Peyer's patch (tissue), 4 donors: ENCODE data around the gene KIN. TPM values are rescaled to one million over a fixed set of nuclear protein-coding genes. Genes with fewer than 3 reads are reported as not detected.

Experiments used
- DNase-seq, 3 donors: peaks; one replicate each; pipeline ENCODE4 v3.0.0-alpha.2; 2017 to 2019
- H3K27ac ChIP-seq, 4 donors: fragments of 200-600 bp; sonication (generic); one replicate each; pipeline ENCODE4 v1.5.1; 2016 to 2019
- H3K27me3 ChIP-seq, 2 donors: fragments of 200-600 bp; sonication (generic); one replicate each; pipeline ENCODE4 v1.5.1; 2019
- H3K36me3 ChIP-seq, 3 donors: fragments of 200-600 bp; sonication (generic); one replicate each; pipeline ENCODE4 v1.5.1; 2016 to 2019
- H3K4me1 ChIP-seq, 4 donors: fragments of 200-600 bp; sonication (generic); one replicate each; pipeline ENCODE4 v1.5.1; 2016 to 2019
- H3K4me3 ChIP-seq, 4 donors: fragments of 200-600 bp; sonication (generic); 1 replicate in 3 of 4; 2 replicates in 1 of 4; pipeline ENCODE4 v1.5.1; 2016 to 2019; ENCODE audit warnings: mild to moderate bottlenecking in 1 of 4
- H3K9me3 ChIP-seq, 4 donors: fragments of 200-600 bp; sonication (generic); one replicate each; pipeline ENCODE4 v1.5.1; 2016 to 2019; ENCODE audit warnings: mild to moderate bottlenecking in 1 of 4
- POLR2A ChIP-seq, 2 donors: fragments of 450-650 bp; IDR thresholded peaks; one replicate each; pipeline ENCODE4 v1.5.1; 2017; ENCODE audit warnings: antibody characterized with exemption in 2 of 2, mild to moderate bottlenecking in 2 of 2, moderate library complexity in 2 of 2
- total RNA-seq, 4 donors: library from RNA; depleted of rRNA; stranded (reverse); fragments of >200 nt; gene quantifications; one replicate each; pipeline ENCODE4 v1.1.0, GENCODE V29; 2016
- TF ChIP-seq, protein P1 (sequence below), 6 experiments: fragments of 450-650 bp in 4 of 6; fragments of 200-600 bp in 2 of 6; sonication (generic) in 1 of 6; IDR thresholded peaks; one replicate each; pipeline ENCODE4 v1.5.1; 2017 to 2019; ENCODE audit warnings: antibody characterized with exemption in 6 of 6, mild to moderate bottlenecking in 3 of 6, moderate library complexity in 1 of 6

Gene KIN
- total RNA-seq, 4 donors from 2014 or later: 8.9 to 25.6 (median 11.8) TPM

DNA sequence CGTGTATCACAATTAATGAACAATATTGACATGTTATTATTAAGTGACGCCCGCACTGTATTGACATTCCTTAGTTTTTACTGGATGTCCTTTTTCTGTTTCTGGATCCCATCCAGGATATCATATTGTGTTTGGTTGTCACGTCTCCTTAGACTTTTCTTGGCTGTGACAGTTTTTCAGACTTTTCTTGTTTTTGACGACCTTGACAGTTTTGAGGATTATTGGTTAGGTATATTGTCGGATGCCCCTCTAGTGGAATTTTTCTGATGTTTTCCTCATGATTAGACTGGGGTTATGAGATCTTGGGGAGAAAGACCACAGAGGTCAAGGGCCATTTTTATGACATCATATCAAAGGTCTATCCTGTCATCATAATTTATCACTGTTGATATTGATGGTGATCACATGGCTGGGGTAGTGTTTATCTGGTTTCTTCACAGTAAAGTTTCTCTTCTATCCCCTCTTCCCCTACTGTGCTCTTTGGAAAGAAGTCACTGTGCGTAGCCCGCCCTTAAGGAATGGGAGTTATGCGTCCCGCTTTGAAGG, 41.6 kb upstream of the KIN start:
- H3K9me3 ChIP-seq: no peaks in the 10 kb centered on the region
- DNase-seq: no peak
- no peak overlapping the region for H3K27ac ChIP-seq
- H3K4me3 ChIP-seq: no peak overlapping the region
- H3K4me1 ChIP-seq: no peaks in the 10 kb centered on the region
- H3K36me3 ChIP-seq: peaks cover 0 to 17% (median 0%) of the 10 kb centered on the region in 3 donors
- no peaks in the 10 kb centered on the region for H3K27me3 ChIP-seq
- TF ChIP-seq, protein P1, sequence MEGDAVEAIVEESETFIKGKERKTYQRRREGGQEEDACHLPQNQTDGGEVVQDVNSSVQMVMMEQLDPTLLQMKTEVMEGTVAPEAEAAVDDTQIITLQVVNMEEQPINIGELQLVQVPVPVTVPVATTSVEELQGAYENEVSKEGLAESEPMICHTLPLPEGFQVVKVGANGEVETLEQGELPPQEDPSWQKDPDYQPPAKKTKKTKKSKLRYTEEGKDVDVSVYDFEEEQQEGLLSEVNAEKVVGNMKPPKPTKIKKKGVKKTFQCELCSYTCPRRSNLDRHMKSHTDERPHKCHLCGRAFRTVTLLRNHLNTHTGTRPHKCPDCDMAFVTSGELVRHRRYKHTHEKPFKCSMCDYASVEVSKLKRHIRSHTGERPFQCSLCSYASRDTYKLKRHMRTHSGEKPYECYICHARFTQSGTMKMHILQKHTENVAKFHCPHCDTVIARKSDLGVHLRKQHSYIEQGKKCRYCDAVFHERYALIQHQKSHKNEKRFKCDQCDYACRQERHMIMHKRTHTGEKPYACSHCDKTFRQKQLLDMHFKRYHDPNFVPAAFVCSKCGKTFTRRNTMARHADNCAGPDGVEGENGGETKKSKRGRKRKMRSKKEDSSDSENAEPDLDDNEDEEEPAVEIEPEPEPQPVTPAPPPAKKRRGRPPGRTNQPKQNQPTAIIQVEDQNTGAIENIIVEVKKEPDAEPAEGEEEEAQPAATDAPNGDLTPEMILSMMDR (IDR thresholded peaks at IDR 0.05): no peak
- no peak for TF ChIP-seq POLR2A (IDR thresholded peaks at IDR 0.05)

- DNase-seq: no peak
Measured at GRCh38 chr10:7826971-7827370, 39.2 kb upstream of the KIN start.

GRCh38 chr10:7824251-7824650, 36.5 kb upstream of the KIN start:
- Histone ChIP-seq H3K4me3 (no peak overlapping the region), H3K36me3 (peaks cover 0 to 20% (median 0%) of the 10 kb centered on the region in 3 donors), H3K4me1 (peaks cover 0 to 9% (median 3%) of the 10 kb centered on the region in 4 donors), H3K27me3 (no peaks in the 10 kb centered on the region), H3K27ac (no peak overlapping the region), H3K9me3 (no peaks in the 10 kb centered on the region)
- TF ChIP-seq, protein P1 (IDR thresholded peaks at IDR 0.05): no peak
- no peak for TF ChIP-seq POLR2A (IDR thresholded peaks at IDR 0.05)
- no peak for DNase-seq

More at GRCh38 chr10:7826971-7827370, 39.2 kb upstream of the KIN start:
- Histone ChIP-seq H3K36me3 (peaks cover 0 to 20% (median 0%) of the 10 kb centered on the region in 3 donors), H3K4me1 (no peaks in the 10 kb centered on the region), H3K27ac (no peak overlapping the region), H3K27me3 (no peaks in the 10 kb centered on the region), H3K9me3 (no peaks in the 10 kb centered on the region), H3K4me3 (no peak overlapping the region)
- TF ChIP-seq, protein P1 (IDR thresholded peaks at IDR 0.05): no peak

DNA sequence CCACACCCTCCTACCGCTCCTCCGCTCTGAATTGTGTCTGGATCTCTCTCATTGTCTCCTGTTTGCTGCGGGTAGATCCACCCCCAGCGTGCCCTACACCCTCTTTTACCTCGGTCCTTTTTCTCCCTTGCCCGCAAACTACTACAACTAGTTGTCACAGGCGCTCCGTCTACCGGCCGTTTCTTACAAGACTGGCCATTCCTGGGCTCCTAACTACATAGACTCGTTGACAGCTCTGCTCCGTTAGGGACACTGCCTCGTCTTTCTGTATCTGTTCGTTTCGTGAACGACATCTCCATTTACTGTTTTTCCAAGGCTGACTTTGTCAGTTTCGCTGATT, 31.3 kb upstream of the KIN start:
- TF ChIP-seq POLR2A (IDR thresholded peaks at IDR 0.05): no peak
- TF ChIP-seq, protein P1 (IDR thresholded peaks at IDR 0.05): peak in 2 of 6 experiments; percentile 21 to 23
- Histone ChIP-seq H3K9me3 (no peaks in the 10 kb centered on the region), H3K4me3 (peak overlapping the region; percentile 85 to 99 (median 93)), H3K27me3 (no peaks in the 10 kb centered on the region), H3K36me3 (no peaks in the 10 kb centered on the region), H3K4me1 (peaks cover 0 to 10% (median 4%) of the 10 kb centered on the region in 4 donors), H3K27ac (peak overlapping the region in 2 of 4 donors; percentile 57 to 76)
- DNase-seq: peak in 2 of 3 donors; percentile 32 to 67

- H3K4me3 ChIP-seq: peak within 1 kb of the TSS; percentile 85 to 99 (median 93)
- H3K4me1 ChIP-seq: peaks cover 0 to 10% (median 4%) of the 10 kb centered on the region in 4 donors
- H3K36me3 ChIP-seq: no peaks in the 10 kb centered on the region
- H3K27ac ChIP-seq: peak within 1 kb of the TSS; percentile 57 to 76 (median 64)
- no peaks in the 10 kb centered on the region for H3K9me3 ChIP-seq
- peak; percentile 87 to 96 (median 95) for DNase-seq
- TF ChIP-seq, protein P1 (IDR thresholded peaks at IDR 0.05): no peak
- TF ChIP-seq POLR2A (IDR thresholded peaks at IDR 0.05): peak; percentile 34 to 68
- H3K27me3 ChIP-seq: no peaks in the 10 kb centered on the region
Measured at GRCh38 chr10:7818295-7819120, 30.7 kb upstream of the KIN start, which contains the start of gene TAF3. TAF3 (plus strand) TSS chr10:7818505; CDS start chr10:7818710, 205 bp downstream.
